Measurements from ENCODE around the gene EMSY.

Gene EMSY

GRCh38 chr11:76523147-76523546, 78.3 kb downstream of the EMSY start:
- no peak for DNase-seq

DNA sequence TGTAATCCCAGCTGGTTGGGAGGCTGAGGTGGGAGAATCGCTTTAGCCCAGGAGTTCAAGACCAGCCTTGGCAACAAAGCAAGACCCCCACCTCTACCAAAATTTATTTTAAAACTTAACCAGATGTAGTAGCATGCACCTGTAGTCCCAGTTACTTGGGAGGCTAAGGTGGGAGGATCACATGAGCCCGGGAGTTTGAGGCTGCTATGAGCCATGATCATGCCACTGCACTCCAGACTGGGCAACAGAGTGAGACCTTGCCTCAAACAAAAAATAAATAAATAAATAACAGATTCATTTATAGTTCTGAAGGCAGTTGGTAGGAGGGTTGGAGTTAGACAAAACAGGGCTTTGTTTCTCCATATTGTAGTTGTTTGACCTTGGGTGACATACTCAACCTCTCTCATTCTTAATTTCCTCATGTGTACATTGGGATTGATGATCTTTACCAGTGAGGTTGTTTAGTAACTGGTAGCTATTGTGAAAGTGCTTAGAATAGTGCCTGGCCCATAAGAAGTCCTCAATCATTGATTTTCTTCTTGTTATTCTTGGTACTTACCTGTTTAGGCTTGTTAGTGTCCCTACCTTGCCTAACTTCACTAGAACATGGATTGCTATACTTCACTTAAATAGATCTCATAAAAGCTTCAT, 79.1 kb downstream of the EMSY start:
- DNase-seq: no peak

DNA sequence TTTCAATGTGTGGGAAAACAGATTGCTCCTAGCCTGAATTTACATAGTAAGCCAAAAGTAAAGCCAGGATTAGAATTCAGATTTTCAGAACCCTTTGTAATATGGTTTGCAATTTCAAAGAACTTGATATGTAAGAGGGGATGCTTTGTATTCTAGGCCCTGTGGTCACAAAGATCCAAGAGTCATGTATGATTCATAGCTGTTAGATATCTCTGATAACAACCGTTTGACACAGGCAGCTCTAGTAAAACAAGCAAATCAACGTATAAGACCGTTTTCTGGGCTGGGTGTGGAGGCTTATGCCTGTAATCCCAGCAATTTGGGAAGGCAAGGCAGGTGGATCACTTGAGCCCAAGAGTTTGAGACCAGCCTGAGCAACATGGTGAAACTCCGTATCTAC, 79.6 kb downstream of the EMSY start:
- DNase-seq: no peak

DNA sequence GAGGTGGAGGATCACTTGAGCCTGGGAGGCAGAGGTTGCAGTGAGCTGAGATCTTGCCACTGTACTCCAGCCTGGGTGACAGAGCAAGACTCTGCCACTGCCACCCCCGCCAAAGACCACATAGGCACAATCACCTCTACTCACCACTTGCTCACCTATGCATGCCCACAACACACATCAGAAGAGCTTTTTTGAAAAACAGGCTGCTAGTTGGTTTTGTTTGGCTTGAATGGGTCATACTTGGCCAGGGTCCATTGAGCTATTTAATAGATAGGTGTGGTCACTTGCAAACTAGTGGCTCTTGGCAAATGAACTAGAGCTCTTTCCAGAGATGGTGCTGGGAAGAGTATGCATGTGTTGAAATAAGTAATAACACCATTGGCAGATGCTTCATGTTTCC, 80.1 kb downstream of the EMSY start:
- DNase-seq: no peak

GRCh38 chr11:76526878-76527277, 82.1 kb downstream of the EMSY start:
- no peak for DNase-seq

- no peak for DNase-seq
Measured at GRCh38 chr11:76542436-76542835, 97.6 kb downstream of the EMSY start.

DNA sequence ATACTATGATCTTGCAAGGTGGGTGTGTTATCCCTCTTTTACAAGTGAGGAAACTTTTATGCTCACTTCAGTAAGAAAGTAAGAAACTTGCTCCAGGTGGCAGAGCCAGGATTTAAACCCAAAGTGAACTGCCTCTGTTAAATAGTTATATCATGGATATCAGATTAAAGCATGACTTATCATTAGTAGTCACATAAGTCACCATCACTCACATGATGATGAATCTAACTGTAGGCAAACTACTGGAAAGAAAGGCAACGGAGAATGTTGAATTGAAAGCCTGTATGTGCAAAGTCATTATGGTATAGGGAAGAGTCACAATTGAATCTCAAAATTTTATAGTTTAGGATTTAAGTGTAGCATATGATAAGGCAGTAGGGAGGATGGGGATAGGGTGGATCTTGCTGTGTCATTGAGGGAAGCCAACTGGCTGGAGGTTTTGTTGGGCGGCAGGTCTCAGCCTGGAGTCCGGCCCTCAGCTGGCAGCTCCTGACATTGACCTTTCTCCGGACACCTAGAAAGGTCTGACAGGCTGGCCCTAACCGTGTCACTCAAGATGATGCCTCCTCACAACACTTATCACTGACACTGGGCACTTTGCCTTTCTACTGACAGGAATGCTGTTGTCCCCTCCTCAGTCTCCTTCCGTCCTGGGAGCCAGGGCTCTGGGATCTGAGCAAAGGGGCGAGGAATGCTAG, 98.3 kb downstream of the EMSY start:
- no peak for DNase-seq

- DNase-seq: no peak
Measured at GRCh38 chr11:76550781-76551180, 106.0 kb downstream of the EMSY start.

DNA sequence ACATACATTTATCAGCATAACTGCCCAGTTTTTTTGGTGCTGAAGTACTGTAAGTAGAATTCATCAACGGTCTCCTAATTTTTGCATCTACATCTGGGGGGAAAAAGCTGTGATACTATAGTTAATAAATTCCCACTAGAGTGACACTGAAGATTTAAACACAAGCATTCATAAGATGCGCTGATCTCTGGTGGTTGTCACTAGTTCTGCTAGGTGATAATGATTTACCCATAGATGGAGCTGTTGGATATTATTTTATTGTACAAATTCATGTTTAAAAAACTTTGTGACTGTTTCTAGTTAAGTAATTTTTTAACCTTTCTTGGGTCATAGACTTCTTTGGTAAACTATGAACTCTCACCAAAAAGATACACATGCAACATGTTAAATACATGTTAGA, 106.6 kb downstream of the EMSY start:
- DNase-seq: no peak

DNA sequence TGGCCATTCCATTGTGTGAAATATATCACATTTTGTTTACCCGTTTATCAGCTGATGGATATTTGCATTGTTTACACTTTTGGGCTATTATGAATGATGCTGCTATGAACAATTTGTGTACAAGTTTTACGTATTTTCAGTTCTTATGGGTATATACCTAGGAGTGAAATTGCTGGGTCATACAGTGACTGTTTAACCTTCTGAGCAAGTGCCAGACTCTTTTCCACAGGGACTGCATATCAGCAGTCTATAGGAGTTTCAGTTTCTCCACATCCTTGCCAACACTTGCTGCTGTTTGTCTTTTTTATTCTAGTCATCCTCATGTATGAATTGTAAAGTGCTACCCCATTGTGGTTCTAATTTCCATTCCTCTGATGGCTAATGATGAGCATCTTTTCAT, 108.2 kb downstream of the EMSY start:
- DNase-seq: no peak

- no peak for DNase-seq
Measured at GRCh38 chr11:76553554-76554476, 109.0 kb downstream of the EMSY start.

- no peak for DNase-seq
Measured at GRCh38 chr11:76554767-76555166, 109.9 kb downstream of the EMSY start.

GRCh38 chr11:76557466-76557865, 112.6 kb downstream of the EMSY start:
- no peak for DNase-seq

GRCh38 chr11:76558473-76558872, 113.7 kb downstream of the EMSY start:
- DNase-seq: no peak

- DNase-seq: no peak
Measured at GRCh38 chr11:76558891-76559290, 114.1 kb downstream of the EMSY start.

- no peak for DNase-seq
Measured at GRCh38 chr11:76559346-76559745, 114.5 kb downstream of the EMSY start.

GRCh38 chr11:76560219-76560618, 115.4 kb downstream of the EMSY start:
- DNase-seq: no peak

DNA sequence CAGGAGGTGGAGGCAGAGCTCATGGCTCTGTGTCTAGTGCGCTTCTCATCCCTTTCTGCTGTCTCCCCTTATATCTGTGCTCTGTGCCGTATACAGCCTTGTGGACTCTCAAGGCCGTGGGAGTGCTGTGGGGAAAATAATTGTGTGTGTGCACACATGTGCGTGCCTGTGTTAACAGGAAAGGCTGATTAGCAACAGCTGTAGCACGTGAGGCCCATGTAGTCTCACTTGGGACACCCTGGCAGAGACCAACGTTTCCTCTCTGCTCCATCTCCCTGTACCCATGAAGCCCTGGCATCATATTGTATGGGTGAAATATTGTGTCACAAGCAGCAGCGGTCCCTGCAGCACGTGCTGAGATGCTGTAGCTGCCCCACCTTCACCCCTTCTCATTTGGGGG, 116.4 kb downstream of the EMSY start:
- peak; percentile 34 for DNase-seq

DNA sequence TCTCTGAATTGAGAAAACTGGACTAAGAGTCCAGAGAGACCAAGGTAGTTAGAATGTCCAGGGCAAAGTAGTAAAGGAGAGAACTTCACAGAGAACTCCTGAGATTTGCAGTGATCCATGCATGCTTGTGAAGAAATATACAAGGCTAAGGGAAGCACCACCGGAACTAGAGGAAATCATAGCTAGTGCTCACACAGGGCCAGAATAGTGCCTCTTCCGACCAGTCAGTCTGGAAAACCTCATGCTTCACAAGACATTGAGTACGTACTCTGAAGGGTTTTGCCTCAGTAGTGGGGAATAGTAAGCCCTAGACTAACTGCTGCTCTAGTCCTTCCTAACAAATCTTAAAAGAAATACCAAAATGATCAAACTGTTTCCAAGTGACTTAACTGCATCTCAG, 117.7 kb downstream of the EMSY start:
- no peak for DNase-seq

GRCh38 chr11:76564364-76564763, 119.5 kb downstream of the EMSY start:
- no peak for DNase-seq

- DNase-seq: no peak
Measured at GRCh38 chr11:76566811-76567210, 122.0 kb downstream of the EMSY start.

GRCh38 chr11:76567261-76567660, 122.4 kb downstream of the EMSY start:
- no peak for DNase-seq

DNA sequence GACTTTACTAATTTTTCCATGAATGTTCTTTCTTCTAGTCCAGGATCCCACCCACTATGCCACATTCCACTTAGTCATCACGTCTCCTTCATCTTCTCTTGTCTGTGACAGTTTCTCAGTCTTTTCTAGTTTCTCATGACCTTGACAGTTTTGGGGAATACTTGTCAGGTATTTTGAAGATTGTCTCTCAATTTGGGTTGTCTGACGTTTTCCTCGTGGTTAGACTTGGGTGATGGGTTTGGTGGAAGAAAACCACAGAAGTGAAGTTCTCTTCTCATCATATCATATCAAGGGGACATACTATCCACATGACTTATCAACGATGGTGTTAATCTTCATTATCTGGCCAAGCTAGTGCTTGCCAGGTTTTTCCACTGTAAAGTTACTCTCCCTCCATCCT, 123.3 kb downstream of the EMSY start:
- peak; percentile 19 for DNase-seq

DNA sequence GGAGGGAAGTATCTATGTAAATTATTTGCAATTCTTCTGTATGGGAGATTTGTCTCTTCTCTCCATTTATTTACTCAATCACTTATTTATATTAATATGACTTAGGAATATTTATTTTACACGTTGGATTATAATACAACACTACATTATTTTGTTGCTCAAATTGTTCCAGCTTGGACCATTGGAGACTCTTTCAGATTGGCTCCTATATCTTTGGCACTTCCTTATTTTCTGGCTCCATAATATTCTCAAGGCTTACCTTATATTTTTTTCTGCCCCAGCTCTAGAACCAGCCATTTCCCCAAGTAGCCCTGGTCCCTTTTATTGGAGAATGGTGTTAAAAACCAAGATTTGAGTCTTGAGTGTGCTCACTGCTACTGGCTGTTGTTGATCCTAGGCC, 123.8 kb downstream of the EMSY start:
- DNase-seq: no peak
